Measurements from ENCODE around the gene ELP5. TPM values are rescaled to one million over a fixed set of nuclear protein-coding genes. Genes with fewer than 3 reads are reported as not detected.

The ELP5 gene
- total and polyA plus RNA-seq, 10 of the 15 experiments (the other 5 are each of a cell fraction or from before 2014, with no cell fraction given) = 41.1 to 109 (median 77.5) TPM

GRCh38 chr17:7215652-7216180 is 36.3 kb upstream of the ELP5 start:
- no peak overlapping the region for H3K4me3 ChIP-seq
- H3K4me1 ChIP-seq (ENCODE audit: control insufficient read depth, insufficient read depth, low read length) = peaks cover 18% of the 10 kb centered on the region
- H3K36me3 ChIP-seq (ENCODE audit: control insufficient read depth in 2 of 2, insufficient read depth in 2 of 2, low read length in 1 of 2) = no peaks in the 10 kb centered on the region
- H3K27me3 ChIP-seq (replicated peaks in 1 of 2; ENCODE audit: control insufficient read depth in 2 of 2, insufficient read depth in 2 of 2, low read length in 1 of 2) = no peaks in the 10 kb centered on the region
- TF ChIP-seq ELK1 (IDR thresholded peaks at IDR 0.05; ENCODE audit: low read depth, low read length) = no peak
- TF ChIP-seq BHLHE40 (IDR thresholded peaks at IDR 0.05; ENCODE audit: borderline replicate concordance in 1 of 2, low read depth in 2 of 2, low read length in 1 of 2) = peak in 1 of 2 experiments; percentile 69; a peak in 2 of 4 replicates
- no peak for TF ChIP-seq TARDBP (IDR thresholded peaks at IDR 0.05; ENCODE audit: borderline replicate concordance)
- no peak for TF ChIP-seq NFYA (IDR thresholded peaks at IDR 0.05; ENCODE audit: borderline replicate concordance, low read depth, low read length)
- no peak for TF ChIP-seq ZBTB11 (CRISPR knock-in tag; IDR thresholded peaks at IDR 0.05)
- no peak for ATAC-seq
- WGBS (ENCODE audit: insufficient coverage, insufficient replicate concordance, low lambda C conversion rate, missing lambda C conversion rate) = 0% methylated on average over 7 of the region's 10 CpGs
- BruUV-seq (replicated peaks) = no TSS peak
- ChIA-PET SMC1A (ENCODE audit: uncharacterized antibody, unreplicated experiment) (interaction anchor here (1.6 kb wide), 1 partner anchor 36 kb away, joined by 4 read pairs; the partner anchor contains the start of gene CTDNEP1), POLR2A (interaction anchor here (1.3 to 3.3 kb wide), 3 partner anchors 19 to 25 kb away, joined by 3 to 12 read pairs (median 7); partner anchors contain the start of genes DVL2 and PHF23), CTCF (interaction anchor here (1.4 to 1.9 kb wide), 2 partner anchors 66 to 81 kb away, joined by 3 to 7 read pairs; partner anchors contain the start of gene SLC2A4), RAD21 (ENCODE audit: unreplicated experiment) (interaction anchor here (0.6 kb wide), 1 partner anchor 170 kb away, joined by 4 read pairs; no protein-coding TSS in a partner anchor)
- intact Hi-C loops (cut with micrococcal nuclease; ENCODE audit: unreplicated experiment) (loop anchor here (2.0 kb wide), 2 partner anchors 23 to 37 kb away; partner anchors contain the start of genes ELP5 and PHF23), in situ Hi-C loops (cut with MboI) (no loop called here)
- DNase-seq (ENCODE audit: low read depth, low spot score) = no peak
- H3K9me3 ChIP-seq (replicated peaks; ENCODE audit: control insufficient read depth, insufficient read depth, low read length) = no peaks in the 10 kb centered on the region
- no peak overlapping the region for H2AFZ ChIP-seq (ENCODE audit: control insufficient read depth, low read depth, low read length)
- H3K9ac ChIP-seq (ENCODE audit: control insufficient read depth, insufficient read depth, low read length) = no peak overlapping the region
- H4K20me1 ChIP-seq (ENCODE audit: control insufficient read depth, insufficient read depth) = no peaks in the 10 kb centered on the region
- no peak overlapping the region for H3K27ac ChIP-seq (ENCODE audit: control insufficient read depth, insufficient read depth)
- no peak for FAIRE-seq
- H3K4me2 ChIP-seq (ENCODE audit: control insufficient read depth, insufficient read depth) = peak overlapping the region; percentile 5; the same call in 1 of the 2 replicates
- peaks cover 11% of the 10 kb centered on the region for H3K79me2 ChIP-seq (ENCODE audit: control insufficient read depth, insufficient read depth, low read length)
